ENCODE results near the gene NUDCD3.

NUDCD3 gene

DNA sequence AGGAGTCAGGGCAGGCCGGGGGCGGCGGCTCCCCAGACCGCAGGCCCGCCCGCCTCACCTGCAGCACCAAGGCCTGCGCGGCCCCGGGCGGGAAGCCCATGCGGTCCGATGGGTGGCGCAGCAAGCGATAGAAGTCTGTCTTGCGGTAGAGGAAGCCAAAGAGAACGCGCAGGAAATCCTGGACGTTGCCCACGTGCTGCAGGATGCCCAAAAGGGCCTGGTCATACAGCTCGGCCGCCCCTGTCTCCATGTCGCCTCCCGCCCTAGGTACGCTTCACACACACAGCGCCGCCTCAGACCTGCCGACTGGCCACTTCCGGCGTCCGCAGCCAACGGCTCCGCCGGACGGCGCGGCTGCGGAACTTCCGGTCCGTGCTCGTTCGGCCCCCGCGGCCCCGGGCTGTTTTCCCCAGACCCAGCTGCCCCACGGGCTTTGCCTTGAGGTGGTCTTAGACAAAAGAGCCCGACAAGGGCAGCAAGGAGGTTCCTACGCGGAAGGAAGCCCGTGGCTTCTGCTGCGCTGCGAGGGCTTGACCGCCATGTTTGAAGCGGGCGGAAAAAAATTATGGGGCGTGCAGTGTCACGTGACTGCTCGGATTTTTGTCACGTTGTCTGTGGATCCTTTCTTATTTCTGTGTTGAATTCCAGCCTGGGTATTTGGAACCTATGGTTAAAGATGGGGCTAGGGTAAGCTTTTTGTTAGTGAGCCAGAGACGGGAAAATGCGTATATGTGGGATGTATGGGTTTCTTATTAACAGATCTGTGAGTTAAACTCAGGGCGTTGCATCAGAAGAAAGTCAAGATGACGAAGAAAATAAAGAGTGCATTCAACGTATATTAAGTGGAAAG lies at the start of gene NUDCD3:
Gene NUDCD3 (minus strand): TSS at position 308 of the 850 bp plus-strand sequence. CDS start 58 bp downstream, at position 250.
- peak; percentile 80 to 87 for DNase-seq

GRCh38 chr7:44539669-44540506 lies 49.4 kb upstream of the NUDCD3 start:
- DNase-seq, result no peak

GRCh38 chr7:44538798-44539668 lies 48.6 kb upstream of the NUDCD3 start:
- DNase-seq, result no peak

- DNase-seq, result no peak
These were observed 47.8 kb upstream of the NUDCD3 start for GRCh38 chr7:44538093-44538797.

GRCh38 chr7:44537442-44537841 lies 47.0 kb upstream of the NUDCD3 start:
- no peak for DNase-seq

DNA sequence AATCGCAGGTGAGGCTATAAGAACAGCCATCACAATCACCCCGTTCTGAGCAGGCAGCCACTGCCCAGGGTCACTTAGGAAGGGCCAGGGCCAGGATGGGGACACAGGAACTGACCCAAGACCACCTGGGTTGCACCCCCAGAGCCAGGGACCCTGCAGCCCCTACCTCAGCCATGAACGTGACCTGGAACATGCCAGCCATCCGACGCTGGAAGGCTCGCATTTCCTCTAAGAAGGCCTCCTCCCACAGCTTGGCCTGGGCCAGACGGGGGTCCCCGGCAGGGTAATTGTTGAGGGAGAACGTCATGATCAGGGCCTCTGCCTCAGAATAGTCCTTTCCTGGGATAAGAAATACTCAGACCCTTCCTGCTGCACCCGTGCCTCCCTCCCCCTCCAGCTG lies 45.6 kb upstream of the NUDCD3 start:
- no peak for DNase-seq

GRCh38 chr7:44535348-44536064 lies 45.0 kb upstream of the NUDCD3 start:
- no peak for DNase-seq

DNA sequence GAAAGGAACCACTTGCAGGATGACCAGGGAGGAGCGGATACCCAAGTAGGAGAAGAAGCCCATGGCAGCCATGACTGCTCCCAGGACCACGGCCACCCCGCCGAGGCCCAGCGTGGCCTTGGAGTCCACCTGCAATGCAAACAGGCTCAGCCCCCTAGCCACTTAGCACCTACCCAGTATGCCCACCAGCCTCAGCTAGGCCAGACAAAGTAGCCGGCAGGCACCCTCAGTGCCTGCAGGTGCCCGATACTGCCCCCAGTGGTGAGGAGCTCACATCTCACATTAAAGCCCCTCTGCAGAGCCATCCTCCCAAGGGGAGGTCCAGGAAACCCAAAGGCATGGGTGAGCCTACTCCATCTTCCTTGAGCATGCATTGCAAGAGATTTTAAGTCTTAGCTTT lies 44.0 kb upstream of the NUDCD3 start:
- DNase-seq, result peak; percentile 30 to 45

DNA sequence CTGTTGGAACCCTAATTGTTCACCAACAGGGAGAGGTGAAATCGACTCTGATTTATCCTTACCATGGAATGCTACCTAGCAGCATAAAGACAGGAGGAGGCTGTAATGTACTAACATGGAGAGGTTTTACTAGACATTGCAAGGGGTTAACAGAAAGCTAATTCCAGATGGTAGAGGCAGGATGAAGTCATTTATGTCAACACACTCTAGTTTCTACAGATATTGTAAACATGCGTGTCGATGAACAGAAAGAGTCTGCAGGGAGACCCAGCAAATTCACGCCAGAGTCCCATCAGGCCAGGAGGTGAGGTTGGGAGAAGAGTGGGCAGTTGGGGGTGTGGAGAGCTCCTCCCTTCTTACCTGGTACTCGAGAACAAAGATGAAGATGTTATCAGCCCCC lies 43.6 kb upstream of the NUDCD3 start:
- no peak for DNase-seq

DNA sequence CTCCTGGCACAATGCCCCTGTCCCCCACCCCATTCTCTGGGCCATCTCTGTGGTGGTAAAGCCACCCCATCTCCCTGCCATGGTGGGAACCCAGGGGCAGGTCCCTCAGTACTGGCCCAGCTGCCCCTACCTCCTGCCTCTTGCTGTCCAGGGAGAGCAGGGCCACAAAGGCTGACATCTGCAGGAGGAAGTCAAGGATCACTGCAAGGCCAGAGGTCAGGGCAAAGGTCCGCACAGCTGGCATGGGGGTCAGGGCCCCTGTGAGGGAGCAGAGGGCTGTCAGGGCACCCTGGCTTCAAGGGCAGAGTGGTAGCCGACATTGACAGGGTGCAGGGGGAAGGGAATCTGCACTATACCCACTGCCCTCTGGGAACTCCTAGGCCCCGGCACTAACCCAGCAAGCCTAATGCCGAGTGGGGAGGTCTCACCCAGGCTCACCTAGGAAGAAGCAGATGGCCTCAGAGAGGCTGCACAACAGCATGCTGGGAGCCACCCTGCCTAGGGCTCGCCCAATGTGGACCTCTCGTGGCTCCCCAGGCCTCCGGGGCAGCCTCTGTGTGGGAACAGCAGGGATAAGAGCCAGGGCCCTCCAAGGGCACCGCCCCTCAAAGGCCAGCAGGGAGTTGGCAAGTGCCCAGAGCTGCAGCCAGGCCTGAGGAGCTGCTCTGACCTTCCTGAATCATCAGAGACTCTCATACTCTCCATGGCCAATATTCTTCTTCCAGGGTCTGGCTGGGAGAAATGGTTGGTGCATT lies 43.0 kb upstream of the NUDCD3 start:
- DNase-seq, result no peak

DNA sequence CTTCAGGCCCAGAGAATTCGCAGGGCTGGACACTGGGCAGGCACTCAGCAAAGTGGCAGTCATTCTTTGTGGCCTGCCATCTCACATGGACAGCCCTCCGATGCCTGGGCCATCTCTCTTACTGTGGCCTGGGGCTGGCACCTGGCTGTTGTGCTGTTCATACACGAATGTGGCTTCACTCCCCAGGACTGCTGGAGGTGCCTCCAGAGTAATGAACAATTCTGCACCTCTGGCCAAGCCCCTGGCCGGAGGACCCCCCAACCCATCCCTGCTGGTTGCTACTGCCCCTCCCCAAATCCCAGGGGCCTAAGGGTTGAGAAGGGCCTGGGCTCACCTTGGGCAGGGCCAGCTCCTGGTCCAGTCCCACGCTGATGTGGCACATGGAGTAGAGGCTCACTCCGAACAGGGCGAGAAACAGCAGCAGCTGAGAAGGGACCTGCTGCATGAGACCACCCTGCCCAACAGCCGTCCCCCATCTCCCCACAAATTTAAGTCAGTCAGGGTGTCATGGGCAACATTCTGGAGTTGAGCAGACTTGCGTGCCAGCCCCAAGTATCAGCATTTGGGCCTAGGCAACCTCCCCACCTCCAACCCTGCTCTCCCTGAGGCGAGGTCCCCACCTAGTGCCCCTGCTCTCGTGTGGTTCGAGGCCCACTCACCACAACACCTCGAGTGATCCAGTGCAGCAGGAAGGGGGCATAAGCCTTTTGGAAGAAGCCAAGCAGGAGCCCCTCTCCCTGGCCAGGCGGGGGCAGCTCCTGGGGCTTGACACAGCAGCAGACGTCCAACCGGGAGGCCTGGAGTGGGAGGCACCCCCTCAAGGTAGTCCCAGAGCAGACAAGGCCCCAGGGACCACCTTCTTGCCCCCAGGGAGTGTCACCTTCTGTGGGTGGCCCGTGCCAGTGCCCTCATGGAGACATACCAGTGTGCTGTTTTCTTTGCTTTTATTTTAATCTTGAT lies 41.2 kb upstream of the NUDCD3 start:
- no peak for DNase-seq

DNA sequence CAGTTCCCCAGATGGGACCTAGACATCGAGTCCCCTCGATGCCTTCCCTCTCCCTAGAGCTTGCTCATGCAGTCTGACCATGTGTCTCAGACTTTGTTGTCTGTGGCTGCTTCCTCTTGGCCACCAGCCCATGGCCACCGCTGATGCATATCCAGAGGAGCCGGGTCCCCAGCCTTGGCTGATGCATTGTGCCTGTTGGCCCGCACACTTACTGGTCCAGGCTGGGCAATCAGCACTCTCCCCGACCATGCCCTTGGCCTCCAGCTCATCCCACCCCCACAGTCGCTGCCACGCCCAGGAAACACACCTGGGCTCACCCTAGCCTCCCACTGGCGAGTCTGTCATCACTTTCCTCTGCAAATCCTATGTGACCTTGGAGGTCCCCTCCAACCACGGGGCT lies 40.5 kb upstream of the NUDCD3 start:
- DNase-seq, result no peak

- no peak for DNase-seq
These were observed 34.4 kb upstream of the NUDCD3 start for GRCh38 chr7:44524811-44525388.

DNA sequence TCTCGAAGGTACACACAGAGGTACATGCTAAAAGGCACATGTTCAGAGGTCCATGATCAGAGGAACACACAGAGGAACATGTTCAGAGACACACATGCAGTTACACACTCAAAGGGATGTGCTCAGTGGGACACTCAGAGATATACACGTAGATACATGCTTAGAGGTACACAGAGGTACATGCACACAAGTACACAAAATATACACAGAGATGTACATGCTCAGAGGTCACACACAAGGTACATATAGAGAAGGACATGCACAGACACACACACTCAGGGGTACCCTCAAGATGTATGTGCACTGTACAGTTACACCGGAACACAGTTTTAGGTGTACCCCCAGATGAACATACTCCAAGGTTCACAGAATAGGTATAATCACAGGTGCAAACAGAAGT lies 31.9 kb upstream of the NUDCD3 start:
- no peak for DNase-seq

GRCh38 chr7:44521347-44522095 lies 31.1 kb upstream of the NUDCD3 start:
- no peak for DNase-seq

DNA sequence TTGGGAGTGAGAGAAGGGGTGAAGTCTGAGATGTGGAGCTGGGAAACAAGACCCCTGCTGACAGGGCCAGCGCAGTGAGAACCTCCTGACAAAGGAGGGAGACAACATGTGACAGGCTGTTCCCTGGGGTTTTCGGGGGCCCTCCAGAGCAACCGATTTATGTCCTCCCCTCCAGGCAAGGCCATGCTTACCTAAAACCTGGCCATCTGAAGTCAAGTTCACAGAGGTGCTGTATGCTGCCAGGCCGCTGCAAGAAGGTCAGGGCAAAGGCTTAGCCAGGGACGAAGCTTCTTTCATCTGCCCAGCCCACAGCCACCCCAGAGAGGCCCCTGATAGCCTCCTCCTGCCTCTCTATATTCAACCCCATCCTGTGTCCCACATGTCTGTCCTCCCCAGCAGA lies 30.1 kb upstream of the NUDCD3 start:
- no peak for DNase-seq

DNA sequence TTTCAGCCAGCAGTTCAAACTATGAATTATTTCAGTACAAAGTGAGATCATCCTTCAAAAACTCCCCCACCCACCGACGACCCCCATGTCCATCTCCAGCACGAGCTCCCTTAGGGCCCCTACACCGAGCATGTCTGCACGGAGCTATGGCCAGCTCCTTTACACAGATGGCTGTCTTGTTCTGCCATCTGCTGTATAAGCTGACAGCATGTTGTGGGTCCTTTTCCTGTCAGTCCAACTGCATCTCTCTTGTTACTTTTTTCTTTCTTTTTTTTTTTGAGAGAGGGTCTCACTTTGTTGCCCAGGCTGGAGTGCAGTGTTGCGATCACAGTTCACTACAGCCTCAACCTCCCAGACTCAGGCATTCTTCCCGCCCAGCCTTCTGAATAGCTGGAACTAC lies 29.1 kb upstream of the NUDCD3 start:
- DNase-seq, result no peak

GRCh38 chr7:44518761-44519160 lies 28.3 kb upstream of the NUDCD3 start:
- DNase-seq, result no peak

- DNase-seq, result no peak
These were observed 26.7 kb upstream of the NUDCD3 start for GRCh38 chr7:44517175-44517574.

Data from CD4-positive, alpha-beta T cell treated with Interferon alpha-2 for 1 hour (primary cell).